Gastroesophageal sphincter (tissue), 4 donors: ENCODE data around the gene CRYGN. TPM values are rescaled to one million over a fixed set of nuclear protein-coding genes. Genes with fewer than 3 reads are reported as not detected.

Experiments
- ATAC-seq: fragments of 150-250 bp; one replicate; pipeline ENCODE4 v1.9.1; 2016; ENCODE audit warnings: mild to moderate bottlenecking, moderate library complexity
- H3K27ac ChIP-seq, 4 donors: fragments of 200-600 bp; sonication (generic) in 3 of 4; 1 replicate in 3 of 4; 2 replicates in 1 of 4; pipeline ENCODE4 v1.5.1; 2016 to 2019
- H3K27me3 ChIP-seq: fragments of 200-600 bp; sonication (generic); one replicate; pipeline ENCODE4 v1.5.1; 2019
- H3K36me3 ChIP-seq, 2 donors: fragments of 200-600 bp; sonication (generic); one replicate each; pipeline ENCODE4 v1.5.1; 2019; ENCODE audit warnings: control low read depth in 1 of 2
- H3K4me1 ChIP-seq, 3 donors: fragments of 200-600 bp; sonication (generic); 1 replicate in 2 of 3; 2 replicates in 1 of 3; pipeline ENCODE4 v1.5.1; 2016 to 2019; ENCODE audit warnings: control low read depth in 2 of 3
- H3K4me3 ChIP-seq, 2 donors: fragments of 200-600 bp; sonication (generic); one replicate each; pipeline ENCODE4 v1.5.1; 2019; ENCODE audit warnings: mild to moderate bottlenecking in 1 of 2, moderate library complexity in 1 of 2
- H3K9me3 ChIP-seq, 3 donors: fragments of 200-600 bp; sonication (generic); one replicate each; pipeline ENCODE4 v1.5.1; 2017 to 2019; ENCODE audit warnings: control low read depth in 2 of 3
- EP300 ChIP-seq: sonication (generic); formaldehyde crosslinking; IDR thresholded peaks from one replicate; pipeline ENCODE4 v1.6.1; 2017; ENCODE audit warnings: antibody characterized with exemption, mild to moderate bottlenecking
- POLR2A ChIP-seq, 2 donors: fragments of 450-650 bp; IDR thresholded peaks; one replicate each; pipeline ENCODE4 v1.6.1; 2017; ENCODE audit warnings: antibody characterized with exemption in 2 of 2, mild to moderate bottlenecking in 2 of 2, moderate library complexity in 1 of 2
- POLR2AphosphoS5 ChIP-seq: sonication (generic); formaldehyde crosslinking; IDR thresholded peaks from one replicate; pipeline ENCODE4 v1.6.1; 2017; ENCODE audit warnings: antibody characterized with exemption
- WGBS, 2 donors: methylation state at CpG; one replicate each; pipeline ENCODE4 v1.1.5; 2018; ENCODE audit warnings: low coverage in 1 of 2; 5-methylcytosine and 5-hydroxymethylcytosine counted together
- total RNA-seq, 4 donors: library from RNA; depleted of rRNA; stranded (reverse); fragments of >200 nt; gene quantifications; one replicate each; pipeline ENCODE4 v1.1.0, GENCODE V29; 2016
- TF ChIP-seq, protein P1 (sequence below), 4 experiments: fragments of 200-600 bp in 2 of 4; fragments of 450-650 bp in 2 of 4; sonication (generic) in 1 of 4; IDR thresholded peaks; one replicate each; pipeline ENCODE4 v1.5.1; 2017 to 2019; ENCODE audit warnings: antibody characterized with exemption in 4 of 4, mild to moderate bottlenecking in 2 of 4, moderate library complexity in 2 of 4

The CRYGN gene
- total RNA-seq, 4 donors from 2014 or later = 0.27 to 4.4 TPM; not detected in 2

DNA sequence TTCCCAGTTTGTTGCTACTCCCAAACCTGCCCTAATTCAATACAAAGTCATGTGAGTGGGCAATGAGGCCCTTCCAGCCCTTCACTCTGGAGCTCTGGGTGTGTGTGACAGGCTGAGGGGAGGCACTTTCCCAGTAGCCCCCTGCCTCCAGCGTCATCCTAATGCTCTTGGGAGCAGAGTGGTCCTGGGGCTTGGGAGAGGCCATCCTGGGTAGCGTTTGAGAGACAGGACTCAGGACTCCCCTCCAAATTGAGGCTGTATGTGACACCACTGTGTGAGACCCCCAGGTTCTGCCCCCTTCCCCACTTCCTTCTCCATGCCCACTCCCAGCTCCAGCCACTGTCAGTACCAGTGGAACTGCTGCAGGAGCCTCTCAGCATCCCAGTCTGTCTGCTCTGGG is 6.5 kb upstream of the CRYGN start:
- no peaks in the 10 kb centered on the region for H3K36me3 ChIP-seq
- no peak for ATAC-seq
- no CpG with 5 or more reads among the region's 2 CpGs for WGBS, 2 donors
- H3K4me1 ChIP-seq = peaks cover 0 to 13% (median under 1%) of the 10 kb centered on the region in 3 donors
- H3K4me3 ChIP-seq = no peak overlapping the region
- no peak for TF ChIP-seq POLR2A (IDR thresholded peaks at IDR 0.05)
- TF ChIP-seq, protein P1, sequence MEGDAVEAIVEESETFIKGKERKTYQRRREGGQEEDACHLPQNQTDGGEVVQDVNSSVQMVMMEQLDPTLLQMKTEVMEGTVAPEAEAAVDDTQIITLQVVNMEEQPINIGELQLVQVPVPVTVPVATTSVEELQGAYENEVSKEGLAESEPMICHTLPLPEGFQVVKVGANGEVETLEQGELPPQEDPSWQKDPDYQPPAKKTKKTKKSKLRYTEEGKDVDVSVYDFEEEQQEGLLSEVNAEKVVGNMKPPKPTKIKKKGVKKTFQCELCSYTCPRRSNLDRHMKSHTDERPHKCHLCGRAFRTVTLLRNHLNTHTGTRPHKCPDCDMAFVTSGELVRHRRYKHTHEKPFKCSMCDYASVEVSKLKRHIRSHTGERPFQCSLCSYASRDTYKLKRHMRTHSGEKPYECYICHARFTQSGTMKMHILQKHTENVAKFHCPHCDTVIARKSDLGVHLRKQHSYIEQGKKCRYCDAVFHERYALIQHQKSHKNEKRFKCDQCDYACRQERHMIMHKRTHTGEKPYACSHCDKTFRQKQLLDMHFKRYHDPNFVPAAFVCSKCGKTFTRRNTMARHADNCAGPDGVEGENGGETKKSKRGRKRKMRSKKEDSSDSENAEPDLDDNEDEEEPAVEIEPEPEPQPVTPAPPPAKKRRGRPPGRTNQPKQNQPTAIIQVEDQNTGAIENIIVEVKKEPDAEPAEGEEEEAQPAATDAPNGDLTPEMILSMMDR (IDR thresholded peaks at IDR 0.05) = no peak
- no peak for TF ChIP-seq EP300
- no peak for TF ChIP-seq POLR2AphosphoS5
- H3K27me3 ChIP-seq = no peaks in the 10 kb centered on the region
- H3K27ac ChIP-seq = no peak overlapping the region
- no peaks in the 10 kb centered on the region for H3K9me3 ChIP-seq

DNA sequence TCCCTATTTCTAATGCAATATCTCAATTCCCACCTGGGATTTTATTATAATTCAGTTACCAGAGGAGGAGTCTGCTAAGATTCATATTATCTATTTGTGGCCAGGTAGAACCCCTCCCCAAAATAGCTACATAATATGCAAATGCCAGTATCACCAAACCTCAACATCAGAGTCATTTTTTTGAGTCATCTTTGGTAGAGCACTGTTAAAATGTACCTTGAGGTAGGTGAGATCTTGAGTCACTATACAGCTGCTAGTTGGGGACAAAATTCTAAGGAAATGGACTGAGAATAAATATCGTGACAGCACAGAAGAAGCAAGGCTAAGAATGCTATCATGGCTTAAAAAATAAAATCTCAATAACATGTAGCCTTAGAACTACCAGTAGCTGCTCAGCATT is 4.7 kb upstream of the CRYGN start:
- ATAC-seq = no peak
- Histone ChIP-seq H3K27ac (no peak overlapping the region), H3K4me1 (peaks cover 0 to 31% (median 17%) of the 10 kb centered on the region in 3 donors), H3K27me3 (peaks cover 6% of the 10 kb centered on the region), H3K4me3 (no peak overlapping the region), H3K9me3 (no peaks in the 10 kb centered on the region), H3K36me3 (no peaks in the 10 kb centered on the region)
- TF ChIP-seq EP300 (no peak), POLR2A (IDR thresholded peaks at IDR 0.05) (no peak), POLR2AphosphoS5 (no peak)
- TF ChIP-seq, protein P1 (IDR thresholded peaks at IDR 0.05) = no peak
- WGBS, 2 donors = 90 to 100% methylated on average over 1 of the region's 1 CpG

DNA sequence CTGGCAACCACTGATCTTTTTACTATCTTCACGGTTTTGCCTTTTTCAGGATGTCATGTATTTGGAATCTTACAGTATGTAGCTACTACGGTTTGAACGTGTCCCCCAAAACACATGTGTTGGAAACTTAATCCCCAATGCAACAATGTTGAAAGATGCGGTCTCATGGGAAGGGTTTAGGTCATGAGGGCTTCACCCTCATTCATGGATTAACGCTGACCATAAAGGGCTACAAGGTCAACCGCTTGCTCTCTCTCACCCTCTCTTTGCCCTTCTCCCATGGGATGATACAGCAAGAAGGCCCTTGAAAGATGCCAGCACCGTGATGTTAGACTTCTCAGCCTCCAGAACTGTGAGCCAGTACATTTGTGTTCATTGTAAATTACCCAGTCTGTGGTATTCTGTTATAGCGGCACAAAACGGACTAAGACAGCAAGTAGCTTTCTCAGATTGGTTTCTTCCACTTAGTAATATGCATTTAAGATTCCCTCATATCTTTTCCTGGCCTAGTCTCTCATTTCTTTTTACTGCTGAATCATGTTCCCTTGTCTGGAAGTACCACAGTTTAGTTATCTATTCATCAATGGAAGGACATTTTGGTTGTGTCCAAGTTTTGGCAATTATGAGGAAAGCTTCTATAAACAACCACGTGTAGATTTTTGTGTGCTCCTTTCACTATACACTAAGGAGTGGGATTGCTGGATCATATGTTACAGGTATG is 3.0 kb upstream of the CRYGN start:
- H3K4me1 ChIP-seq = peaks cover 0 to 28% (median 19%) of the 10 kb centered on the region in 3 donors
- no peaks in the 10 kb centered on the region for H3K36me3 ChIP-seq
- no peak for ATAC-seq
- 75 to 77% methylated on average over 8 to 9 of the region's 10 CpGs for WGBS, 2 donors
- peak overlapping the region in 1 of 4 donors; percentile 17 for H3K27ac ChIP-seq
- TF ChIP-seq POLR2A (IDR thresholded peaks at IDR 0.05) = no peak
- TF ChIP-seq POLR2AphosphoS5 = no peak
- no peak for TF ChIP-seq EP300
- TF ChIP-seq, protein P1 (IDR thresholded peaks at IDR 0.05) = no peak
- no peaks in the 10 kb centered on the region for H3K9me3 ChIP-seq
- H3K4me3 ChIP-seq = no peak overlapping the region
- peaks cover 20% of the 10 kb centered on the region for H3K27me3 ChIP-seq

DNA sequence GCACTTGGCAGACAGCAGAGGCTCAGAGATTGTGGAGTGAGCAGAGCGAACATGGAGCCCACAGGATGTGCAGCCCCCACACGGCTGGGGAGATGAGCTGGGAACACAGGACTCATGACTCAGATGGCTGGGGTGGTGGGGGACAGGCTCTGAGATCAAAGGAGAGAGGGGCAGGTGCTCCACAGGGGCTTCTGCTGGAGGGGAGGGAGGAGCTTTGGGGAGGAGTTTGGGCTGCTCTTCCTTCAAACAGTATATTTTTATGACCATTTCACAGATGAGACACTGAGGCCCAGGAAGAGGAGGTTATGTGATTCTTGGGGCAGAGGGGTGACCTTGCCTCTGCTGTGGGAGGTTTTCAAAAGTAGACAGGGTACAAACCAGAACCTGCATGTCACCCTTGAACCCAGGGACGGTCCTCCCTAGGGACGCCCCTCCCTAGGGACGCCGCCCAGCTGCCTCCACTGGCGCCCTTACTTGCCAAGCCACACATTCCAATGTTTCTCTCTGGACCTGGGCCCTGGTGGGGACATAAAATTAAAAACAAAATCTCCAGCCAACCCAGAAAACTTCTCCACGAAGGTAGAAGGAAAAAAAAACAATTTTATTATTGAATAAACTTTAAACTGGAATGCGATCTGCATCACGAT is 981 bp upstream of the CRYGN start:
- peak overlapping the region in 2 of 4 donors; percentile 21 to 24 for H3K27ac ChIP-seq
- WGBS, 2 donors = 41 to 63% methylated on average over 6 to 9 of the region's 10 CpGs
- H3K4me3 ChIP-seq = no peak overlapping the region
- peaks cover 26% of the 10 kb centered on the region for H3K27me3 ChIP-seq
- peaks cover 0 to 25% (median 22%) of the 10 kb centered on the region in 3 donors for H3K4me1 ChIP-seq
- peak; percentile 9 for ATAC-seq
- no peaks in the 10 kb centered on the region for H3K9me3 ChIP-seq
- TF ChIP-seq EP300 (no peak), POLR2AphosphoS5 (no peak), POLR2A (IDR thresholded peaks at IDR 0.05) (no peak)
- TF ChIP-seq, protein P1 (IDR thresholded peaks at IDR 0.05) = no peak
- no peaks in the 10 kb centered on the region for H3K36me3 ChIP-seq
